CD4-positive, alpha-beta T cell treated with Interleukin-17A for 1 hour (primary cell): Measurements from ENCODE around the gene RPL7A.
"Not testable (repeated sequence)": the region's sequence is repeated elsewhere in the genome, so short reads cannot be mapped to it uniquely, and the experiment has no call there.

Source experiments
- DNase-seq: peaks from one replicate; pipeline ENCODE4 v3.0.0-alpha.2; 2020

The RPL7A gene

DNA sequence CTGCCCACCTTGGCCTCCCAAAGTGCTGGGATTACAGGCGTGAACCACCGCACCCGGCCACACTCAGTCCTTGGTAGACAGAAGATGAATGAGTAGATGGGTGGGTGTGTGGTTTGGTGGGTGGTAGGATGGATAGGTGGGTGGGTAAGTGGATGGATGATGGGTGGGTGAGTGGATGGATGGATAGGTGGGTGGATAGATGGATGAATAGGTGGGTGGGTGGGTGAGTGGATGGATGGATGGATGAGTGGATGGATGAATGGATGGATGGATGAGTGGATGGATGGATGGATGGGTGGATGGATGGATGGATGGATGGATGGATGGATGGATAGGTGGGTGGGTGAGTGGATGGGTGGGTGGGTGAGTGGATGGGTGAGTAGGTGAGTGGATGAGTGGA is 44.3 kb downstream of the RPL7A start:
- DNase-seq, result not testable (repeated sequence)

DNA sequence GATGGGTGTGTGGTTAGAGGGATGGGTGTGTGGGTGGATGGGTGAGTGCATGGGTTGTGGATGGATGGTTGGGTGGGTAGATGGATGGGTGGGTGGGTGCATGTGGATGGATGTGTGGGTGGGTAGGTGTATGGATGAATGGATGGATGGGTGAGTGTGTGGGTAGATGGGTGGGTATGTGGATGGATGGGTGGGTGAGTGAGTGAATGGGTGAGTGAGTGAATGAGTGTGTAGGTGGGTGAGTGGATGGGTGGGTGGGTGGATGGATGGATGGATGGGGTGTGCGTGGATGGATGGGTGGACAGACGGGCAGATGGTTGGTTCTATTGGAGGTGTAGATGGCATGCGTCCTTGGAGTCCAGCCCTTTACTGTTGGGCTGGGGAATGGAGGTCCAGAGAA is 45.4 kb downstream of the RPL7A start:
- no peak for DNase-seq

DNA sequence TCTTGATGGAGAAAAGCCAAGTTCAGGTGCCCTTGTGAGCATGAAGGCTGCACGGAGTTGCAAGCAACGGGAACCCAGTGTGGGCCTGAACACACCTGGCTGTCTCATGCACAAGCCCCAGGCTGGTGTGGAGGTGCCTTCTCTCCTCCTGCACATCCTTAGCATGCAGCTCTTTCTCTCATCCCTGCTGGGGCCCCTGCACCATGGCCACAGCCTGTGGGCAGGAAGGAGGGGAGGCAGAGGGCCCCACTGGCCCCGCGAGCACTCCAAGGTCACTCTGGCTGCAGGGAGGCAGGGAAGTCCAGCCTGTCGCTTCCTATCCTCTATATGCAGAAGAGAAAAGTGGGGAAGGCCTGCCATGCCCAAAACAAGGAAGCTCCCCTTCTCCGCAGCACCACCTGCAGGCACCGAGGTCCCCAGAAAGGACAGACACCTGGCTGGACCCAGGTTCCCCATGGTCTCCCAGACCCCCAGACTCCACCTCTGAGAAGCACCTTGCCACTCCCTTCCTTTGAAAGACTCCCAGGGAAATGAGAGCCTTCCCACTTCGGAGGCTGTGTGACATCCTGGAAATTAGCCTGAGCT is 46.8 kb downstream of the RPL7A start:
- no peak for DNase-seq

- DNase-seq, result no peak
These were observed 48.9 kb downstream of the RPL7A start for GRCh38 chr9:133396952-133397351.

- no peak for DNase-seq
These were observed 49.4 kb downstream of the RPL7A start for GRCh38 chr9:133397370-133397769.

DNA sequence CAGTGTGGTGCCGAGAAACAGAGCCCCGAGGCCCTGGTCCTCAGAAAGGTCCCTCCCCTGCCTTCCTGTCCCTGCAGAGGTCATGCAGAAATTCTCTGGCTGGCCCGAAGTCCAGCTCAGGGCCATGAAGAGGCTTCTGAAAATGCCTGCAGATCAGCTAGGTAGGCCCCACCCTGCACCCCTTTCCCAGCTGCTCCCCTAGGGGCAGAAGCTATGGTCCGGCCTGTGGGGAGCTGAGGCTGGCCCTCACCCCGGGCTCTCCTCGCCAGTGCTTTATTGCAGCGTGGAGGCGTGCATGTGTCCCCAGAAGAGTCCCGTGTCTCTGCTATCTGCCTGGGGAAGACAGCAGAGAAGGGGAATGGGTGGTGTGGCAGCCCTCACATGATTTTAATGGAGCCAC is 49.9 kb downstream of the RPL7A start:
- no peak for DNase-seq

GRCh38 chr9:133400292-133400691 is 52.3 kb downstream of the RPL7A start:
- DNase-seq, result no peak
